ENCODE data around the gene SMC5.

Gene SMC5

GRCh38 chr9:70382709-70383605, 124.2 kb downstream of the SMC5 start:
- TF ChIP-seq MAX (IDR thresholded peaks at IDR 0.05) = no peak
- TF ChIP-seq YY1 (IDR thresholded peaks at IDR 0.05; ENCODE audit: low read depth) = no peak
- no peak for TF ChIP-seq USF1 (IDR thresholded peaks at IDR 0.05)
- TF ChIP-seq EGR1 (IDR thresholded peaks at IDR 0.05) = no peak
- TF ChIP-seq NFIC (IDR thresholded peaks at IDR 0.05) = no peak
- no peak for TF ChIP-seq EP300 (IDR thresholded peaks at IDR 0.05; ENCODE audit: borderline replicate concordance)
- TF ChIP-seq TEAD4 (IDR thresholded peaks at IDR 0.05) = no peak
- TF ChIP-seq TCF12 (IDR thresholded peaks at IDR 0.05; ENCODE audit: low read depth) = no peak
- no peak for TF ChIP-seq CREB1 (IDR thresholded peaks at IDR 0.05; ENCODE audit: low read depth)

GRCh38 chr9:70385426-70385825, 126.6 kb downstream of the SMC5 start:
- TF ChIP-seq TEAD4 (IDR thresholded peaks at IDR 0.05) (no peak), YY1 (IDR thresholded peaks at IDR 0.05; ENCODE audit: low read depth) (no peak), TCF12 (IDR thresholded peaks at IDR 0.05; ENCODE audit: low read depth) (no peak), MAX (IDR thresholded peaks at IDR 0.05) (no peak), FOXM1 (IDR thresholded peaks at IDR 0.05; ENCODE audit: borderline replicate concordance, low read depth) (no peak), EGR1 (IDR thresholded peaks at IDR 0.05) (no peak), TAF1 (IDR thresholded peaks at IDR 0.05; ENCODE audit: low read depth) (no peak), EP300 (IDR thresholded peaks at IDR 0.05; ENCODE audit: borderline replicate concordance) (no peak), NFIC (IDR thresholded peaks at IDR 0.05) (no peak), CEBPB (IDR thresholded peaks at IDR 0.05) (no peak), RAD21 (IDR thresholded peaks at IDR 0.05; ENCODE audit: low read depth) (no peak), USF1 (IDR thresholded peaks at IDR 0.05) (no peak), ZBTB7A (IDR thresholded peaks at IDR 0.05; ENCODE audit: low read depth) (no peak), CREB1 (IDR thresholded peaks at IDR 0.05; ENCODE audit: low read depth) (no peak), REST (IDR thresholded peaks at IDR 0.05; ENCODE audit: low read depth) (no peak)

GRCh38 chr9:70387663-70388062, 128.9 kb downstream of the SMC5 start:
- TF ChIP-seq NFIC (IDR thresholded peaks at IDR 0.05) (no peak), TEAD4 (IDR thresholded peaks at IDR 0.05) (no peak), YY1 (IDR thresholded peaks at IDR 0.05; ENCODE audit: low read depth) (no peak), TCF12 (IDR thresholded peaks at IDR 0.05; ENCODE audit: low read depth) (no peak), USF1 (IDR thresholded peaks at IDR 0.05) (no peak), CREB1 (IDR thresholded peaks at IDR 0.05; ENCODE audit: low read depth) (no peak), EGR1 (IDR thresholded peaks at IDR 0.05) (no peak), RAD21 (IDR thresholded peaks at IDR 0.05; ENCODE audit: low read depth) (no peak), CEBPB (IDR thresholded peaks at IDR 0.05) (no peak), MAX (IDR thresholded peaks at IDR 0.05) (no peak), EP300 (IDR thresholded peaks at IDR 0.05; ENCODE audit: borderline replicate concordance) (no peak), ZBTB7A (IDR thresholded peaks at IDR 0.05; ENCODE audit: low read depth) (no peak), TAF1 (IDR thresholded peaks at IDR 0.05; ENCODE audit: low read depth) (no peak), REST (IDR thresholded peaks at IDR 0.05; ENCODE audit: low read depth) (no peak), FOXM1 (IDR thresholded peaks at IDR 0.05; ENCODE audit: borderline replicate concordance, low read depth) (no peak)

GRCh38 chr9:70389188-70389587, 130.4 kb downstream of the SMC5 start:
- TF ChIP-seq EGR1 (IDR thresholded peaks at IDR 0.05) = no peak
- no peak for TF ChIP-seq TAF1 (IDR thresholded peaks at IDR 0.05; ENCODE audit: low read depth)
- no peak for TF ChIP-seq REST (IDR thresholded peaks at IDR 0.05; ENCODE audit: low read depth)
- TF ChIP-seq NFIC (IDR thresholded peaks at IDR 0.05) = no peak
- TF ChIP-seq FOXM1 (IDR thresholded peaks at IDR 0.05; ENCODE audit: borderline replicate concordance, low read depth) = no peak
- no peak for TF ChIP-seq TCF12 (IDR thresholded peaks at IDR 0.05; ENCODE audit: low read depth)
- TF ChIP-seq RAD21 (IDR thresholded peaks at IDR 0.05; ENCODE audit: low read depth) = no peak
- TF ChIP-seq CREB1 (IDR thresholded peaks at IDR 0.05; ENCODE audit: low read depth) = no peak
- TF ChIP-seq ZBTB7A (IDR thresholded peaks at IDR 0.05; ENCODE audit: low read depth) = no peak
- TF ChIP-seq MAX (IDR thresholded peaks at IDR 0.05) = no peak

All from Ishikawa (cell line).